ENCODE data around the gene CEP295NL. TPM values are rescaled to one million over a fixed set of nuclear protein-coding genes. Genes with fewer than 3 reads are reported as not detected.

Gene CEP295NL
- total RNA-seq, 1 experiment from 2014 or later = 2.0 TPM

DNA sequence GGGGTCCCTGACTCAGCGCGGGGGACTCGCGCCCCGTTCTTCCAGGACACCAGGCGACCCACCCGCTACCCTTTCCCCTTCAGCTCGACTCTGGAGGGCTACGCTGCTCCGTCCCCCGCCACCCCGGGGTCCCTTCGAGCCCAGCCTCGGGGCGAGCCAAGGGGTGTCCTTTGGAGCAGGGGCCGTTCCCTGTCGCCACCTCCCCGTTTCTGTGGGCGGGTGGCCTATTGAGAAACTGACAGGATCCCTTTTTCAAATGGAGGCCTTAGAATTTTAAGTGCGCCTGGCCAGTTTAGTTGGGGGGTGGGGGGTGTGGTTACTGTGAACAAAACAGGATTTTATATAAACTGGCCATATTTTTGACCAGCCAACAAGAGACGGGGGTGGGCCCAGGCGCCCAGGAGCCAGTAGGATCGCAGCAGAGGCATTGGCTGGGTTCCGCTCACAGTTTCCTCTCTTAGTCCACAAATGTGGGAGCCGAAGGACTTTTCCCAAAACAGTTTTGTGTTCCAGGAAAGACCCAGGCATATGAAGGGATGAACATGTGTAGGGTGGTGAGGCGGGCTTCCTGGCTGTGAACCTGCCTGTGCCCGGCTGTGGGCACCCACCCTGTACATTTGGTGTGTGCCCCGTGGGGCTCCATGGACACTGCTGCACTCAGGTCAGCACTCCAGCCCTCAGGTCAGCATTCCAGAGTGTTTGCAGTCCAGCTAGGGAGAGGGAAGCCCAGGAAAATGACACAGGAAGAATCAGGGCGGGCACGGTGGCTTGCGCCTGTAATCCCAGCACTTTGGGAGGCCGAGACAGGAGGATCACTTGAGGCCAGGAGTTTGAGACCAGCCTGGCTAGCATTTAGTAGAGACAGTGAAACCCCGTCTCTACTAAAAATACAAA lies 22.9 kb upstream of the CEP295NL start:
- POLR2A ChIA-PET = no interaction called here
- Histone ChIP-seq H3K9me3 (no peaks in the 10 kb centered on the region), H3K4me1 (peaks cover 16% of the 10 kb centered on the region), H3K27me3 (replicated peaks; ENCODE audit: control insufficient read depth, insufficient read depth, low read length) (no peaks in the 10 kb centered on the region), H3K36me3 (ENCODE audit: control insufficient read depth, insufficient read depth, low read length) (peaks cover 2% of the 10 kb centered on the region; the same call in 1 of the 2 replicates), H3K4me3 (ENCODE audit: low read depth, low read length) (peak overlapping the region; percentile 80)
- H3K4me1 Mint-ChIP-seq (ENCODE audit: low read depth, unreplicated experiment) = peaks cover 16% of the 10 kb centered on the region
- no peak overlapping the region for H3K27ac Mint-ChIP-seq (ENCODE audit: unreplicated experiment)
- TF ChIP-seq, protein P1, sequence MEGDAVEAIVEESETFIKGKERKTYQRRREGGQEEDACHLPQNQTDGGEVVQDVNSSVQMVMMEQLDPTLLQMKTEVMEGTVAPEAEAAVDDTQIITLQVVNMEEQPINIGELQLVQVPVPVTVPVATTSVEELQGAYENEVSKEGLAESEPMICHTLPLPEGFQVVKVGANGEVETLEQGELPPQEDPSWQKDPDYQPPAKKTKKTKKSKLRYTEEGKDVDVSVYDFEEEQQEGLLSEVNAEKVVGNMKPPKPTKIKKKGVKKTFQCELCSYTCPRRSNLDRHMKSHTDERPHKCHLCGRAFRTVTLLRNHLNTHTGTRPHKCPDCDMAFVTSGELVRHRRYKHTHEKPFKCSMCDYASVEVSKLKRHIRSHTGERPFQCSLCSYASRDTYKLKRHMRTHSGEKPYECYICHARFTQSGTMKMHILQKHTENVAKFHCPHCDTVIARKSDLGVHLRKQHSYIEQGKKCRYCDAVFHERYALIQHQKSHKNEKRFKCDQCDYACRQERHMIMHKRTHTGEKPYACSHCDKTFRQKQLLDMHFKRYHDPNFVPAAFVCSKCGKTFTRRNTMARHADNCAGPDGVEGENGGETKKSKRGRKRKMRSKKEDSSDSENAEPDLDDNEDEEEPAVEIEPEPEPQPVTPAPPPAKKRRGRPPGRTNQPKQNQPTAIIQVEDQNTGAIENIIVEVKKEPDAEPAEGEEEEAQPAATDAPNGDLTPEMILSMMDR (IDR thresholded peaks at IDR 0.05; ENCODE audit: insufficient read depth in 1 of 2, low read depth in 1 of 2, low read length in 1 of 2, severe bottlenecking in 1 of 2, unreplicated experiment in 1 of 2) = no peak
- no peak for DNase-seq
- H3K36me3 Mint-ChIP-seq (ENCODE audit: insufficient read depth, unreplicated experiment) = peaks cover 21% of the 10 kb centered on the region
- intact Hi-C loops (cut with micrococcal nuclease; ENCODE audit: unreplicated experiment) = loop anchor here (2.0 kb wide), 1 partner anchor 43 kb away; no protein-coding TSS in a partner anchor
- CTCF ChIA-PET = no interaction called here
- peaks cover 3% of the 10 kb centered on the region for H3K27me3 Mint-ChIP-seq (ENCODE audit: insufficient read depth, unreplicated experiment)
- no TSS peak for BruUV-seq (replicated peaks)
- H3K9me3 Mint-ChIP-seq (ENCODE audit: unreplicated experiment) = no peaks in the 10 kb centered on the region
- peak overlapping the region; percentile 90 for H3K4me3 Mint-ChIP-seq (ENCODE audit: unreplicated experiment)

- CTCF ChIA-PET = no interaction called here
- no peaks in the 10 kb centered on the region for H3K27me3 ChIP-seq (replicated peaks; ENCODE audit: control insufficient read depth, insufficient read depth, low read length)
- peak; percentile 88 to 91 for DNase-seq
- Mint-ChIP-seq H3K27me3 (ENCODE audit: insufficient read depth, unreplicated experiment) (peaks cover 3% of the 10 kb centered on the region), H3K27ac (ENCODE audit: unreplicated experiment) (peak within 1 kb of the TSS; percentile 39), H3K9me3 (ENCODE audit: unreplicated experiment) (no peaks in the 10 kb centered on the region), H3K4me1 (ENCODE audit: low read depth, unreplicated experiment) (peaks cover 23% of the 10 kb centered on the region), H3K4me3 (ENCODE audit: unreplicated experiment) (peak within 1 kb of the TSS; percentile 90), H3K36me3 (ENCODE audit: insufficient read depth, unreplicated experiment) (peaks cover 27% of the 10 kb centered on the region)
- H3K9me3 ChIP-seq = no peaks in the 10 kb centered on the region
- no TSS peak for BruUV-seq (replicated peaks)
- TF ChIP-seq, protein P1 (IDR thresholded peaks at IDR 0.05; ENCODE audit: insufficient read depth in 1 of 2, low read depth in 1 of 2, low read length in 1 of 2, severe bottlenecking in 1 of 2, unreplicated experiment in 1 of 2) = peak; percentile 35 to 62
- H3K36me3 ChIP-seq (ENCODE audit: control insufficient read depth, insufficient read depth, low read length) = peaks cover 2% of the 10 kb centered on the region; the same call in 1 of the 2 replicates
- intact Hi-C loops (cut with micrococcal nuclease; ENCODE audit: unreplicated experiment) = loop anchor here (2.0 kb wide), 1 partner anchor 42 kb away; no protein-coding TSS in a partner anchor
- H3K4me3 ChIP-seq (ENCODE audit: low read depth, low read length) = peak within 1 kb of the TSS; percentile 80
- POLR2A ChIA-PET = no interaction called here
- H3K4me1 ChIP-seq = peaks cover 23% of the 10 kb centered on the region
Measured at GRCh38 chr17:78925234-78925633, 22.2 kb upstream of the CEP295NL start, which contains the start of gene TIMP2. Gene TIMP2 (minus strand): TSS chr17:78925387. CDS start chr17:78925088, 299 bp downstream.

DNA sequence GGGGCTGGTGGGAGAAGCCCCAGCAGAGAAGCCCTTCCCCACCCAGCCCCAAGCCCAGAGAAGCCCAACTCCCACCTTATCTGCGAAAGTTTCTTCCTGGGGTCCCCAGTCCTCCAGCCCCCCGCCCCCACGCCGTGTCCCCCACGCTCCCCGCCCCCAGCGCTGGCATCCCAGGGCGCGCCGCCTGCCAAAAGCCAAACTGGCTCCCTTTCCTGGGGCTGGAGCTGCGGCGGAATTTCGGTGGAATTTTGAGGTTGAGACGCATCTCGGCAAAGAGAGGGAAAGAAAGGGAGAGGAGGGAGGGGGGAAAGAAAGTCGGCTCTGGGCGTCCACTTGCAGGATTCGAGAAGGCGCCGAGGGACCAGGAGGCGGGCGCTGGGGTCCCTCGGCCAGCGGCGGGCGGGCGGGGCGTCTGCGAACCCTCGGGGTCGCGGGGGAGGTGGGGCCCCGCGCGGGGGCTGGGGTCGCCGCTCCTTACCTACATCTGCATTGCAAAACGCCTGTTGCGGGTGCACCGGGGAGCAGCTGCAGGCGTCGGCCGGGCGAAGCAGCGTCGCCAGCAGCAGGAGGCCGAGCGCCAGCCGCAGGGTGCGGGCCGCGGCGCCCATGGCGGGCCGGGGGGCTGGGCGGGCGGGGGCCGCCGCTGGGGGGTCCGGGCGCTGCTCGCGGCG lies 21.6 kb upstream of the CEP295NL start:
- Mint-ChIP-seq H3K9me3 (ENCODE audit: unreplicated experiment) (no peaks in the 10 kb centered on the region), H3K4me3 (ENCODE audit: unreplicated experiment) (peak overlapping the region; percentile 90), H3K27me3 (ENCODE audit: insufficient read depth, unreplicated experiment) (peaks cover 3% of the 10 kb centered on the region), H3K4me1 (ENCODE audit: low read depth, unreplicated experiment) (peaks cover 29% of the 10 kb centered on the region), H3K36me3 (ENCODE audit: insufficient read depth, unreplicated experiment) (peaks cover 30% of the 10 kb centered on the region), H3K27ac (ENCODE audit: unreplicated experiment) (peak overlapping the region; percentile 39)
- intact Hi-C loops (cut with micrococcal nuclease; ENCODE audit: unreplicated experiment) = loop anchor here (2.0 to 5.0 kb wide), 3 partner anchors 38 to 57 kb away; no protein-coding TSS in a partner anchor
- BruUV-seq (replicated peaks) = no TSS peak
- peak in 1 of 2 experiments; percentile 31 for DNase-seq
- TF ChIP-seq, protein P1 (IDR thresholded peaks at IDR 0.05; ENCODE audit: insufficient read depth in 1 of 2, low read depth in 1 of 2, low read length in 1 of 2, severe bottlenecking in 1 of 2, unreplicated experiment in 1 of 2) = no peak
- peak overlapping the region; percentile 80 for H3K4me3 ChIP-seq (ENCODE audit: low read depth, low read length)
- H3K4me1 ChIP-seq = peaks cover 27% of the 10 kb centered on the region
- POLR2A ChIA-PET = no interaction called here
- CTCF ChIA-PET = no interaction called here
- H3K36me3 ChIP-seq (ENCODE audit: control insufficient read depth, insufficient read depth, low read length) = peaks cover 2% of the 10 kb centered on the region; the same call in 1 of the 2 replicates
- no peaks in the 10 kb centered on the region for H3K9me3 ChIP-seq
- H3K27me3 ChIP-seq (replicated peaks; ENCODE audit: control insufficient read depth, insufficient read depth, low read length) = no peaks in the 10 kb centered on the region
